Ovary (tissue), 9 donors: ENCODE data around the gene MAS1L. TPM values are rescaled to one million over a fixed set of nuclear protein-coding genes. Genes with fewer than 3 reads are reported as not detected.

Experiments
- DNase-seq, 5 donors: peaks; one replicate each; pipeline ENCODE4 v3.0.0-alpha.2; 2019 to 2020
- H3K27ac ChIP-seq, 2 donors: fragments of 200-600 bp; one replicate each; pipeline versions ENCODE4 v1.5.1 to v1.8.0; 2019 to 2022
- H3K27me3 ChIP-seq: fragments of 200-600 bp; one replicate; pipeline ENCODE4 v1.8.0; 2022
- H3K36me3 ChIP-seq: fragments of 200-600 bp; sonication (generic); one replicate; pipeline ENCODE4 v1.5.1; 2019
- H3K4me1 ChIP-seq: one replicate; pipeline ENCODE4 v1.8.1; 2013; ENCODE audit warnings: mild to moderate bottlenecking, moderate library complexity; ENCODE audit not compliant: insufficient read depth
- H3K4me3 ChIP-seq: fragments of 200-600 bp; sonication (generic); one replicate; pipeline ENCODE4 v1.5.1; 2017
- H3K9me3 ChIP-seq, 2 donors: fragments of 200-600 bp in 1 of 2; sonication (generic) in 1 of 2; one replicate each; pipeline versions ENCODE4 v1.5.1 to v1.8.1; 2013 to 2019; ENCODE audit warnings: mild to moderate bottlenecking in 1 of 2, moderate library complexity in 1 of 2
- CTCF ChIP-seq, 3 donors: fragments of 450-650 bp in 2 of 3; fragments of 200-600 bp in 1 of 3; IDR thresholded peaks; one replicate each; pipeline versions ENCODE4 v1.5.1 to v1.8.0; 2016 to 2022; ENCODE audit warnings: antibody characterized with exemption in 3 of 3, mild to moderate bottlenecking in 1 of 3
- EP300 ChIP-seq: sonication (generic); formaldehyde crosslinking; IDR thresholded peaks from one replicate; pipeline ENCODE4 v1.6.1; 2017; ENCODE audit warnings: antibody characterized with exemption
- POLR2A ChIP-seq: fragments of 450-650 bp; IDR thresholded peaks from one replicate; pipeline ENCODE4 v1.6.1; 2017; ENCODE audit warnings: antibody characterized with exemption, mild to moderate bottlenecking, moderate library complexity
- WGBS, 3 donors: extraction: QIAGEN DNeasy Blood & Tissue Kit in 1 of 3; methylation state at CpG; one replicate each; pipeline versions ENCODE4 v1.1.5 to v1.1.7; 2013 to 2017; 5-methylcytosine and 5-hydroxymethylcytosine counted together
- intact Hi-C, 4 donors: fragments of 100-400 bp; cut with DNase I; formaldehyde crosslinking; loops; one replicate each; pipeline versions ENCODE4 v1.11.0 to v1.15.1; 2022 to 2023
- polyA plus RNA-seq, 2 donors: library from polyadenylated mRNA; stranded (reverse); fragments of 200-250 nt in 1 of 2; fragments of 350-450 nt in 1 of 2; fragmentation: Illumina TruSeq in 1 of 2; extraction: RNeasy Lipid Tissue Mini Kit (QIAGEN cat#74804) in 1 of 2; gene quantifications; one replicate each; pipeline ENCODE4 v1.2.3, GENCODE V29; 2013 to 2014
- total RNA-seq, 7 donors: library from RNA; depleted of rRNA in 2 of 7; stranded (reverse); fragments of >200 nt in 2 of 7; fragmentation: NEBNext Ultra II Directional in 3 of 7; extraction: Animal tissue kit (Norgen Biotek cat#: 25700) in 3 of 7; gene quantifications; one replicate each; pipeline versions ENCODE4 v1.1.0 to v1.2.4, GENCODE V29; 2016 to 2023
- donor health status: DM: no; HTN: no; CAD: no; lungs with moderate emphysema.
- donor health status: DM: no; HTN: no; CAD: no.
- donor health status: Bipolar disorder and iron deficiency.
- donor health status: DM: yes; HTN: yes; CAD: no.
- donor health status: DM: no; HTN: no; CAD: no.
- donor health status: DM: yes; HTN: yes; CAD: no.

Gene MAS1L
- total and polyA plus RNA-seq, 9 donors = 0.15 TPM; not detected in 8

- Histone ChIP-seq H3K9me3 (no peaks in the 10 kb centered on the region), H3K4me3 (no peak overlapping the region), H3K4me1 (no peaks in the 10 kb centered on the region), H3K36me3 (no peaks in the 10 kb centered on the region), H3K27me3 (no peaks in the 10 kb centered on the region), H3K27ac (no peak overlapping the region)
- WGBS, 3 donors = 83 to 88% (median 86%) methylated on average over 1 of the region's 1 CpG
- DNase-seq = no peak
- no peak for TF ChIP-seq POLR2A
- TF ChIP-seq CTCF (IDR thresholded peaks at IDR 0.05) = no peak
- no peak for TF ChIP-seq EP300
- intact Hi-C loops = no loop called here
Measured at GRCh38 chr6:29527126-29527525, 39.4 kb upstream of the MAS1L start.

- H3K36me3 ChIP-seq = no peaks in the 10 kb centered on the region
- H3K4me3 ChIP-seq = no peak overlapping the region
- H3K4me1 ChIP-seq = no peaks in the 10 kb centered on the region
- 0 to 3% (median 0%) methylated on average over 1 of the region's 1 CpG for WGBS, 3 donors
- H3K27me3 ChIP-seq = no peaks in the 10 kb centered on the region
- no peak for TF ChIP-seq EP300
- TF ChIP-seq POLR2A = no peak
- TF ChIP-seq CTCF (IDR thresholded peaks at IDR 0.05) = no peak
- H3K27ac ChIP-seq = no peak overlapping the region
- DNase-seq = no peak
- intact Hi-C loops = no loop called here
- H3K9me3 ChIP-seq = no peaks in the 10 kb centered on the region
Measured at GRCh38 chr6:29525311-29525639, 37.5 kb upstream of the MAS1L start.

- Histone ChIP-seq H3K27ac (no peak overlapping the region), H3K27me3 (no peaks in the 10 kb centered on the region), H3K9me3 (no peaks in the 10 kb centered on the region), H3K4me1 (no peaks in the 10 kb centered on the region), H3K4me3 (no peak overlapping the region), H3K36me3 (no peaks in the 10 kb centered on the region)
- no peak for DNase-seq
- intact Hi-C loops = no loop called here
- TF ChIP-seq CTCF (IDR thresholded peaks at IDR 0.05) (no peak), POLR2A (no peak), EP300 (no peak)
- 69 to 79% (median 70%) methylated on average over 7 of the region's 7 CpGs for WGBS, 3 donors
Measured at GRCh38 chr6:29524444-29525310, 36.9 kb upstream of the MAS1L start.

GRCh38 chr6:29524044-29524443 is 36.3 kb upstream of the MAS1L start:
- Histone ChIP-seq H3K36me3 (no peaks in the 10 kb centered on the region), H3K27me3 (no peaks in the 10 kb centered on the region), H3K27ac (no peak overlapping the region), H3K4me3 (no peak overlapping the region), H3K9me3 (no peaks in the 10 kb centered on the region), H3K4me1 (no peaks in the 10 kb centered on the region)
- WGBS, 3 donors = 89 to 91% (median 89%) methylated on average over 2 of the region's 2 CpGs
- no peak for TF ChIP-seq EP300
- TF ChIP-seq POLR2A = no peak
- TF ChIP-seq CTCF (IDR thresholded peaks at IDR 0.05) = no peak
- intact Hi-C loops = no loop called here
- DNase-seq = no peak
